ENCODE data around the gene SNTN.

The SNTN gene

GRCh38 chr3:63654211-63654610, 1.7 kb downstream of the SNTN start:
- POLR2A ChIA-PET, result no interaction called here
- DNase-seq (ENCODE audit: extremely low spot score), result no peak
- CTCF ChIA-PET, result no interaction called here
- TF ChIP-seq SUZ12 (IDR thresholded peaks at IDR 0.05) (no peak), PKNOX1 (IDR thresholded peaks at IDR 0.05) (no peak), FOXK2 (IDR thresholded peaks at IDR 0.05) (no peak), L3MBTL2 (conservative IDR thresholded peaks at IDR 0.05) (no peak), BHLHE40 (IDR thresholded peaks at IDR 0.05; ENCODE audit: borderline replicate concordance) (no peak), SP1 (IDR thresholded peaks at IDR 0.05) (no peak), TARDBP (IDR thresholded peaks at IDR 0.05) (no peak), HDGF (IDR thresholded peaks at IDR 0.05; ENCODE audit: borderline replicate concordance) (no peak), LEF1 (IDR thresholded peaks at IDR 0.05; ENCODE audit: borderline replicate concordance) (no peak), ZNF384 (IDR thresholded peaks at IDR 0.05) (no peak), FOXM1 (IDR thresholded peaks at IDR 0.05; ENCODE audit: borderline replicate concordance) (no peak), FOXA1 (IDR thresholded peaks at IDR 0.05) (no peak), CTBP1 (IDR thresholded peaks at IDR 0.05; ENCODE audit: borderline replicate concordance) (no peak), NFRKB (IDR thresholded peaks at IDR 0.05) (no peak), ELF4 (IDR thresholded peaks at IDR 0.05) (no peak)

- DNase-seq (ENCODE audit: extremely low spot score), result no peak
- ChIA-PET POLR2A (no interaction called here), CTCF (no interaction called here)
- no peak for TF ChIP-seq NFRKB (IDR thresholded peaks at IDR 0.05)
- no peak for TF ChIP-seq ARNT (IDR thresholded peaks at IDR 0.05)
- no peak for TF ChIP-seq PKNOX1 (IDR thresholded peaks at IDR 0.05)
- no peak for TF ChIP-seq HDGF (IDR thresholded peaks at IDR 0.05; ENCODE audit: borderline replicate concordance)
- TF ChIP-seq ZNF384 (IDR thresholded peaks at IDR 0.05), result no peak
- no peak for TF ChIP-seq FOXM1 (IDR thresholded peaks at IDR 0.05; ENCODE audit: borderline replicate concordance)
- TF ChIP-seq TARDBP (IDR thresholded peaks at IDR 0.05), result no peak
- TF ChIP-seq ELF4 (IDR thresholded peaks at IDR 0.05), result no peak
- TF ChIP-seq LEF1 (IDR thresholded peaks at IDR 0.05; ENCODE audit: borderline replicate concordance), result no peak
- TF ChIP-seq L3MBTL2 (conservative IDR thresholded peaks at IDR 0.05), result no peak
- no peak for TF ChIP-seq CTBP1 (IDR thresholded peaks at IDR 0.05; ENCODE audit: borderline replicate concordance)
- no peak for TF ChIP-seq BHLHE40 (IDR thresholded peaks at IDR 0.05; ENCODE audit: borderline replicate concordance)
- TF ChIP-seq FOXK2 (IDR thresholded peaks at IDR 0.05), result no peak
- TF ChIP-seq SP1 (IDR thresholded peaks at IDR 0.05), result no peak
- TF ChIP-seq FOXA1 (IDR thresholded peaks at IDR 0.05), result no peak
- TF ChIP-seq SUZ12 (IDR thresholded peaks at IDR 0.05), result no peak
These were observed 2.5 kb downstream of the SNTN start for GRCh38 chr3:63654931-63655330.

GRCh38 chr3:63655519-63655918, 3.0 kb downstream of the SNTN start:
- DNase-seq (ENCODE audit: extremely low spot score), result no peak
- ChIA-PET POLR2A (no interaction called here), CTCF (no interaction called here)
- TF ChIP-seq TARDBP (IDR thresholded peaks at IDR 0.05), result no peak
- TF ChIP-seq NFRKB (IDR thresholded peaks at IDR 0.05), result no peak
- no peak for TF ChIP-seq HDGF (IDR thresholded peaks at IDR 0.05; ENCODE audit: borderline replicate concordance)
- TF ChIP-seq ARNT (IDR thresholded peaks at IDR 0.05), result no peak
- no peak for TF ChIP-seq L3MBTL2 (conservative IDR thresholded peaks at IDR 0.05)
- no peak for TF ChIP-seq LEF1 (IDR thresholded peaks at IDR 0.05; ENCODE audit: borderline replicate concordance)
- no peak for TF ChIP-seq BHLHE40 (IDR thresholded peaks at IDR 0.05; ENCODE audit: borderline replicate concordance)
- TF ChIP-seq FOXK2 (IDR thresholded peaks at IDR 0.05), result no peak
- TF ChIP-seq FOXA1 (IDR thresholded peaks at IDR 0.05), result no peak
- no peak for TF ChIP-seq FOXM1 (IDR thresholded peaks at IDR 0.05; ENCODE audit: borderline replicate concordance)
- TF ChIP-seq CTBP1 (IDR thresholded peaks at IDR 0.05; ENCODE audit: borderline replicate concordance), result no peak
- no peak for TF ChIP-seq ZNF384 (IDR thresholded peaks at IDR 0.05)
- no peak for TF ChIP-seq SP1 (IDR thresholded peaks at IDR 0.05)
- no peak for TF ChIP-seq SUZ12 (IDR thresholded peaks at IDR 0.05)

- ChIA-PET CTCF (no interaction called here), POLR2A (no interaction called here)
- no peak for TF ChIP-seq ZNF384 (IDR thresholded peaks at IDR 0.05)
- TF ChIP-seq L3MBTL2 (conservative IDR thresholded peaks at IDR 0.05), result no peak
- TF ChIP-seq FOXM1 (IDR thresholded peaks at IDR 0.05; ENCODE audit: borderline replicate concordance), result no peak
- no peak for TF ChIP-seq ARNT (IDR thresholded peaks at IDR 0.05)
- no peak for TF ChIP-seq SUZ12 (IDR thresholded peaks at IDR 0.05)
- no peak for TF ChIP-seq ELF4 (IDR thresholded peaks at IDR 0.05)
- TF ChIP-seq TARDBP (IDR thresholded peaks at IDR 0.05), result no peak
- no peak for TF ChIP-seq FOXK2 (IDR thresholded peaks at IDR 0.05)
- no peak for TF ChIP-seq HDGF (IDR thresholded peaks at IDR 0.05; ENCODE audit: borderline replicate concordance)
- no peak for TF ChIP-seq SP1 (IDR thresholded peaks at IDR 0.05)
- TF ChIP-seq CTBP1 (IDR thresholded peaks at IDR 0.05; ENCODE audit: borderline replicate concordance), result no peak
- TF ChIP-seq BHLHE40 (IDR thresholded peaks at IDR 0.05; ENCODE audit: borderline replicate concordance), result no peak
- no peak for TF ChIP-seq NFRKB (IDR thresholded peaks at IDR 0.05)
- TF ChIP-seq LEF1 (IDR thresholded peaks at IDR 0.05; ENCODE audit: borderline replicate concordance), result no peak
- TF ChIP-seq PKNOX1 (IDR thresholded peaks at IDR 0.05), result no peak
- DNase-seq (ENCODE audit: extremely low spot score), result no peak
These were observed 4.3 kb downstream of the SNTN start for GRCh38 chr3:63656786-63657185.

GRCh38 chr3:63661242-63661641, 8.8 kb downstream of the SNTN start:
- no peak for DNase-seq (ENCODE audit: extremely low spot score)
- POLR2A ChIA-PET, result no interaction called here

More at GRCh38 chr3:63661242-63661641, 8.8 kb downstream of the SNTN start:
- TF ChIP-seq LEF1 (IDR thresholded peaks at IDR 0.05; ENCODE audit: borderline replicate concordance), result no peak
- TF ChIP-seq L3MBTL2 (conservative IDR thresholded peaks at IDR 0.05), result no peak
- no peak for TF ChIP-seq ZNF384 (IDR thresholded peaks at IDR 0.05)
- no peak for TF ChIP-seq FOXK2 (IDR thresholded peaks at IDR 0.05)
- TF ChIP-seq FOXM1 (IDR thresholded peaks at IDR 0.05; ENCODE audit: borderline replicate concordance), result no peak
- TF ChIP-seq HDGF (IDR thresholded peaks at IDR 0.05; ENCODE audit: borderline replicate concordance), result no peak
- TF ChIP-seq ARNT (IDR thresholded peaks at IDR 0.05), result no peak
- TF ChIP-seq ELF4 (IDR thresholded peaks at IDR 0.05), result no peak
- no peak for TF ChIP-seq NFRKB (IDR thresholded peaks at IDR 0.05)
- TF ChIP-seq CTBP1 (IDR thresholded peaks at IDR 0.05; ENCODE audit: borderline replicate concordance), result no peak
- no peak for TF ChIP-seq PKNOX1 (IDR thresholded peaks at IDR 0.05)
- no peak for TF ChIP-seq SP1 (IDR thresholded peaks at IDR 0.05)
- no peak for TF ChIP-seq TARDBP (IDR thresholded peaks at IDR 0.05)
- no peak for TF ChIP-seq BHLHE40 (IDR thresholded peaks at IDR 0.05; ENCODE audit: borderline replicate concordance)
- no peak for TF ChIP-seq SUZ12 (IDR thresholded peaks at IDR 0.05)
- no peak for TF ChIP-seq FOXA1 (IDR thresholded peaks at IDR 0.05)
- CTCF ChIA-PET, result interaction anchor here (1.0 to 1.2 kb wide), 3 partner anchors 131 to 310 kb away, joined by 3 to 4 read pairs (median 4); no protein-coding TSS in a partner anchor
